ENCODE measurements around the gene TMEM163.

Gene TMEM163

GRCh38 chr2:134679745-134680144, 39.1 kb downstream of the TMEM163 start:
- no peaks in the 10 kb centered on the region for H3K27me3 ChIP-seq (ENCODE audit: control insufficient read depth in 2 of 2, insufficient read depth in 2 of 2, low read length in 2 of 2)
- no peaks in the 10 kb centered on the region for H3K36me3 ChIP-seq (ENCODE audit: control insufficient read depth in 2 of 2, insufficient read depth in 2 of 2, low read length in 2 of 2)
- no peaks in the 10 kb centered on the region for H3K9me3 ChIP-seq (ENCODE audit: control insufficient read depth in 2 of 2, low read length in 2 of 2)
- H3K4me1 ChIP-seq (ENCODE audit: control insufficient read depth in 2 of 2, insufficient read depth in 2 of 2, low read length in 2 of 2), result no peaks in the 10 kb centered on the region
- H3K4me3 ChIP-seq (ENCODE audit: low read length in 2 of 2), result no peak overlapping the region
- no peak overlapping the region for H3K9ac ChIP-seq (ENCODE audit: low read depth in 1 of 2, low read length in 2 of 2)
- H3K27ac ChIP-seq (ENCODE audit: low read depth in 2 of 2, low read length in 2 of 2), result no peak overlapping the region

GRCh38 chr2:134679294-134679693, 39.5 kb downstream of the TMEM163 start:
- Histone ChIP-seq H3K4me3 (ENCODE audit: low read length in 2 of 2) (no peak overlapping the region), H3K9me3 (ENCODE audit: control insufficient read depth in 2 of 2, low read length in 2 of 2) (no peaks in the 10 kb centered on the region), H3K27ac (ENCODE audit: low read depth in 2 of 2, low read length in 2 of 2) (no peak overlapping the region), H3K36me3 (ENCODE audit: control insufficient read depth in 2 of 2, insufficient read depth in 2 of 2, low read length in 2 of 2) (no peaks in the 10 kb centered on the region), H3K9ac (ENCODE audit: low read depth in 1 of 2, low read length in 2 of 2) (no peak overlapping the region), H3K4me1 (ENCODE audit: control insufficient read depth in 2 of 2, insufficient read depth in 2 of 2, low read length in 2 of 2) (no peaks in the 10 kb centered on the region), H3K27me3 (ENCODE audit: control insufficient read depth in 2 of 2, insufficient read depth in 2 of 2, low read length in 2 of 2) (no peaks in the 10 kb centered on the region)

GRCh38 chr2:134677856-134678756, 40.7 kb downstream of the TMEM163 start:
- no peaks in the 10 kb centered on the region for H3K4me1 ChIP-seq (ENCODE audit: control insufficient read depth in 2 of 2, insufficient read depth in 2 of 2, low read length in 2 of 2)
- H3K4me3 ChIP-seq (ENCODE audit: low read length in 2 of 2), result no peak overlapping the region
- H3K9me3 ChIP-seq (ENCODE audit: control insufficient read depth in 2 of 2, low read length in 2 of 2), result no peaks in the 10 kb centered on the region
- no peak overlapping the region for H3K9ac ChIP-seq (ENCODE audit: low read depth in 1 of 2, low read length in 2 of 2)
- H3K27me3 ChIP-seq (ENCODE audit: control insufficient read depth in 2 of 2, insufficient read depth in 2 of 2, low read length in 2 of 2), result no peaks in the 10 kb centered on the region
- H3K36me3 ChIP-seq (ENCODE audit: control insufficient read depth in 2 of 2, insufficient read depth in 2 of 2, low read length in 2 of 2), result no peaks in the 10 kb centered on the region
- H3K27ac ChIP-seq (ENCODE audit: low read depth in 2 of 2, low read length in 2 of 2), result no peak overlapping the region

- no peaks in the 10 kb centered on the region for H3K36me3 ChIP-seq (ENCODE audit: control insufficient read depth in 2 of 2, insufficient read depth in 2 of 2, low read length in 2 of 2)
- no peak overlapping the region for H3K4me3 ChIP-seq (ENCODE audit: low read length in 2 of 2)
- H3K27me3 ChIP-seq (ENCODE audit: control insufficient read depth in 2 of 2, insufficient read depth in 2 of 2, low read length in 2 of 2), result no peaks in the 10 kb centered on the region
- no peak overlapping the region for H3K27ac ChIP-seq (ENCODE audit: low read depth in 2 of 2, low read length in 2 of 2)
- H3K4me1 ChIP-seq (ENCODE audit: control insufficient read depth in 2 of 2, insufficient read depth in 2 of 2, low read length in 2 of 2), result no peaks in the 10 kb centered on the region
- H3K9ac ChIP-seq (ENCODE audit: low read depth in 1 of 2, low read length in 2 of 2), result no peak overlapping the region
- no peaks in the 10 kb centered on the region for H3K9me3 ChIP-seq (ENCODE audit: control insufficient read depth in 2 of 2, low read length in 2 of 2)
Observed at GRCh38 chr2:134676960-134677359, 41.8 kb downstream of the TMEM163 start.

- no peaks in the 10 kb centered on the region for H3K9me3 ChIP-seq (ENCODE audit: control insufficient read depth in 2 of 2, low read length in 2 of 2)
- no peaks in the 10 kb centered on the region for H3K36me3 ChIP-seq (ENCODE audit: control insufficient read depth in 2 of 2, insufficient read depth in 2 of 2, low read length in 2 of 2)
- no peak overlapping the region for H3K27ac ChIP-seq (ENCODE audit: low read depth in 2 of 2, low read length in 2 of 2)
- H3K4me3 ChIP-seq (ENCODE audit: low read length in 2 of 2), result no peak overlapping the region
- H3K4me1 ChIP-seq (ENCODE audit: control insufficient read depth in 2 of 2, insufficient read depth in 2 of 2, low read length in 2 of 2), result no peaks in the 10 kb centered on the region
- H3K9ac ChIP-seq (ENCODE audit: low read depth in 1 of 2, low read length in 2 of 2), result no peak overlapping the region
- H3K27me3 ChIP-seq (ENCODE audit: control insufficient read depth in 2 of 2, insufficient read depth in 2 of 2, low read length in 2 of 2), result no peaks in the 10 kb centered on the region
Observed at GRCh38 chr2:134675314-134675713, 43.5 kb downstream of the TMEM163 start.

- H3K4me3 ChIP-seq (ENCODE audit: low read length in 2 of 2), result no peak overlapping the region
- H3K27ac ChIP-seq (ENCODE audit: low read depth in 2 of 2, low read length in 2 of 2), result no peak overlapping the region
- no peak overlapping the region for H3K9ac ChIP-seq (ENCODE audit: low read depth in 1 of 2, low read length in 2 of 2)
- no peaks in the 10 kb centered on the region for H3K27me3 ChIP-seq (ENCODE audit: control insufficient read depth in 2 of 2, insufficient read depth in 2 of 2, low read length in 2 of 2)
- H3K4me1 ChIP-seq (ENCODE audit: control insufficient read depth in 2 of 2, insufficient read depth in 2 of 2, low read length in 2 of 2), result no peaks in the 10 kb centered on the region
- no peaks in the 10 kb centered on the region for H3K9me3 ChIP-seq (ENCODE audit: control insufficient read depth in 2 of 2, low read length in 2 of 2)
- no peaks in the 10 kb centered on the region for H3K36me3 ChIP-seq (ENCODE audit: control insufficient read depth in 2 of 2, insufficient read depth in 2 of 2, low read length in 2 of 2)
Observed at GRCh38 chr2:134674687-134675086, 44.1 kb downstream of the TMEM163 start.

GRCh38 chr2:134671513-134671912, 47.3 kb downstream of the TMEM163 start:
- H3K4me3 ChIP-seq (ENCODE audit: low read length in 2 of 2), result no peak overlapping the region
- no peaks in the 10 kb centered on the region for H3K9me3 ChIP-seq (ENCODE audit: control insufficient read depth in 2 of 2, low read length in 2 of 2)
- H3K36me3 ChIP-seq (ENCODE audit: control insufficient read depth in 2 of 2, insufficient read depth in 2 of 2, low read length in 2 of 2), result no peaks in the 10 kb centered on the region
- H3K27me3 ChIP-seq (ENCODE audit: control insufficient read depth in 2 of 2, insufficient read depth in 2 of 2, low read length in 2 of 2), result no peaks in the 10 kb centered on the region
- H3K9ac ChIP-seq (ENCODE audit: low read depth in 1 of 2, low read length in 2 of 2), result no peak overlapping the region
- H3K27ac ChIP-seq (ENCODE audit: low read depth in 2 of 2, low read length in 2 of 2), result no peak overlapping the region
- no peaks in the 10 kb centered on the region for H3K4me1 ChIP-seq (ENCODE audit: control insufficient read depth in 2 of 2, insufficient read depth in 2 of 2, low read length in 2 of 2)

- H3K9ac ChIP-seq (ENCODE audit: low read depth in 1 of 2, low read length in 2 of 2), result no peak overlapping the region
- no peaks in the 10 kb centered on the region for H3K27me3 ChIP-seq (ENCODE audit: control insufficient read depth in 2 of 2, insufficient read depth in 2 of 2, low read length in 2 of 2)
- H3K36me3 ChIP-seq (ENCODE audit: control insufficient read depth in 2 of 2, insufficient read depth in 2 of 2, low read length in 2 of 2), result no peaks in the 10 kb centered on the region
- no peak overlapping the region for H3K4me3 ChIP-seq (ENCODE audit: low read length in 2 of 2)
- H3K27ac ChIP-seq (ENCODE audit: low read depth in 2 of 2, low read length in 2 of 2), result no peak overlapping the region
- no peaks in the 10 kb centered on the region for H3K4me1 ChIP-seq (ENCODE audit: control insufficient read depth in 2 of 2, insufficient read depth in 2 of 2, low read length in 2 of 2)
- H3K9me3 ChIP-seq (ENCODE audit: control insufficient read depth in 2 of 2, low read length in 2 of 2), result no peaks in the 10 kb centered on the region
Observed at GRCh38 chr2:134670955-134671354, 47.8 kb downstream of the TMEM163 start.

GRCh38 chr2:134669731-134670669, 48.8 kb downstream of the TMEM163 start:
- Histone ChIP-seq H3K36me3 (ENCODE audit: control insufficient read depth in 2 of 2, insufficient read depth in 2 of 2, low read length in 2 of 2) (no peaks in the 10 kb centered on the region), H3K9me3 (ENCODE audit: control insufficient read depth in 2 of 2, low read length in 2 of 2) (no peaks in the 10 kb centered on the region), H3K9ac (ENCODE audit: low read depth in 1 of 2, low read length in 2 of 2) (no peak overlapping the region), H3K4me1 (ENCODE audit: control insufficient read depth in 2 of 2, insufficient read depth in 2 of 2, low read length in 2 of 2) (no peaks in the 10 kb centered on the region), H3K27me3 (ENCODE audit: control insufficient read depth in 2 of 2, insufficient read depth in 2 of 2, low read length in 2 of 2) (no peaks in the 10 kb centered on the region), H3K27ac (ENCODE audit: low read depth in 2 of 2, low read length in 2 of 2) (no peak overlapping the region), H3K4me3 (ENCODE audit: low read length in 2 of 2) (no peak overlapping the region)

- Histone ChIP-seq H3K9ac (ENCODE audit: low read depth in 1 of 2, low read length in 2 of 2) (no peak overlapping the region), H3K27me3 (ENCODE audit: control insufficient read depth in 2 of 2, insufficient read depth in 2 of 2, low read length in 2 of 2) (no peaks in the 10 kb centered on the region), H3K36me3 (ENCODE audit: control insufficient read depth in 2 of 2, insufficient read depth in 2 of 2, low read length in 2 of 2) (no peaks in the 10 kb centered on the region), H3K4me3 (ENCODE audit: low read length in 2 of 2) (no peak overlapping the region), H3K27ac (ENCODE audit: low read depth in 2 of 2, low read length in 2 of 2) (no peak overlapping the region), H3K4me1 (ENCODE audit: control insufficient read depth in 2 of 2, insufficient read depth in 2 of 2, low read length in 2 of 2) (no peaks in the 10 kb centered on the region), H3K9me3 (ENCODE audit: control insufficient read depth in 2 of 2, low read length in 2 of 2) (no peaks in the 10 kb centered on the region)
Observed at GRCh38 chr2:134668821-134669220, 50.0 kb downstream of the TMEM163 start.
